HepG2 (cell line): Measurements from ENCODE around the gene TOR1B. TPM values are rescaled to one million over a fixed set of nuclear protein-coding genes. Genes with fewer than 3 reads are reported as not detected.

Experiments
- CBX5 ChIP-seq: sonication (generic); formaldehyde crosslinking; IDR thresholded peaks from 2 replicates; pipeline ENCODE4 v1.4.0; 2020; ENCODE audit warnings: missing genetic modification reagents, borderline replicate concordance
- CEBPG ChIP-seq: IDR thresholded peaks from 2 replicates; pipeline ENCODE4 v1.6.1; 2016
- FOXK1 ChIP-seq: sonication (generic); formaldehyde crosslinking; IDR thresholded peaks from 2 replicates; pipeline ENCODE4 v1.4.0; 2020; ENCODE audit warnings: low read depth, missing genetic modification reagents, borderline replicate concordance
- HOXA3 ChIP-seq: sonication (generic); formaldehyde crosslinking; IDR thresholded peaks from 2 replicates; pipeline ENCODE4 v1.5.0; 2020; ENCODE audit warnings: missing genetic modification reagents
- KAT8 ChIP-seq: IDR thresholded peaks from 2 replicates; pipeline ENCODE4 v1.6.1; 2016; ENCODE audit warnings: missing genetic modification reagents, missing compliant biosample characterization
- KDM3A ChIP-seq: IDR thresholded peaks from 2 replicates; pipeline ENCODE4 v1.6.1; 2018; ENCODE audit warnings: low read depth, missing compliant biosample characterization
- MAF1 ChIP-seq: sonication (generic); formaldehyde crosslinking; IDR thresholded peaks from 2 replicates; pipeline ENCODE4 v1.5.0; 2020; ENCODE audit warnings: missing genetic modification reagents, borderline replicate concordance
- MED1 ChIP-seq: sonication (generic); formaldehyde crosslinking; IDR thresholded peaks from 2 replicates; pipeline ENCODE4 v1.4.0; 2020; ENCODE audit warnings: missing genetic modification reagents
- NFYC ChIP-seq: IDR thresholded peaks from 2 replicates; pipeline ENCODE4 v1.6.1; 2016; ENCODE audit warnings: missing genetic modification reagents, missing compliant biosample characterization
- RARA ChIP-seq: IDR thresholded peaks from 2 replicates; pipeline ENCODE4 v1.6.1; 2016; ENCODE audit warnings: missing genetic modification reagents, missing compliant biosample characterization
- SAFB2 ChIP-seq: sonication (generic); formaldehyde crosslinking; IDR thresholded peaks from 2 replicates; pipeline ENCODE4 v1.5.1; 2020; ENCODE audit warnings: missing genetic modification reagents, low read depth, mild to moderate bottlenecking, borderline replicate concordance
- XRCC5 ChIP-seq: fragments of 200-400 bp; formaldehyde crosslinking; optimal IDR thresholded peaks from 2 replicates; pipeline ENCODE3; 2017; ENCODE audit warnings: mild to moderate bottlenecking, low read length
- ZNF138 ChIP-seq: sonication (generic); formaldehyde crosslinking; IDR thresholded peaks from 2 replicates; pipeline ENCODE4 v1.5.0; 2020; ENCODE audit warnings: mild to moderate bottlenecking, low read depth, missing genetic modification reagents
- ZNF333 ChIP-seq: sonication (generic); formaldehyde crosslinking; IDR thresholded peaks from 2 replicates; pipeline ENCODE4 v1.4.0; 2020; ENCODE audit warnings: mild to moderate bottlenecking, missing genetic modification reagents, borderline replicate concordance
- ZNF772 ChIP-seq: sonication (generic); formaldehyde crosslinking; IDR thresholded peaks from 2 replicates; pipeline ENCODE4 v1.5.0; 2020; ENCODE audit warnings: mild to moderate bottlenecking, missing genetic modification reagents
- ZNF816 ChIP-seq: sonication (generic); formaldehyde crosslinking; IDR thresholded peaks from 2 replicates; pipeline ENCODE4 v1.8.0; 2022; ENCODE audit warnings: missing genetic modification reagents, mild to moderate bottlenecking, borderline replicate concordance
- ZNF839 ChIP-seq: sonication (generic); formaldehyde crosslinking; IDR thresholded peaks from 2 replicates; pipeline ENCODE4 v1.4.0; 2020; ENCODE audit warnings: missing genetic modification reagents, mild to moderate bottlenecking, borderline replicate concordance
- polyA plus RNA-seq, 8 experiments: library from polyadenylated mRNA; depleted of rRNA in 3 of 8; stranded (reverse) in 7 of 8; unstranded in 1 of 8; fragments of >200 nt; fragmentation: Illumina TruSeq in 4 of 8; extraction: Trizol in 4 of 8; gene quantifications; 2 replicates each; pipeline versions ENCODE4 v1.2.1 to v1.2.3, GENCODE V29; 2011 to 2016; ENCODE audit warnings: low read depth in 4 of 8, missing spikeins in 1 of 8, mixed read lengths in 1 of 8; ENCODE audit not compliant: insufficient read depth in 1 of 8
- total RNA-seq, 5 experiments: library from RNA; depleted of rRNA; stranded (reverse); fragments of >200 nt; fragmentation: Illumina TruSeq; extraction: Trizol; gene quantifications; 2 replicates each; pipeline ENCODE4 v1.2.3, GENCODE V29; 2016; ENCODE audit warnings: low read depth in 1 of 5
- TF ChIP-seq, protein P1 (sequence below): sonication (generic); formaldehyde crosslinking; IDR thresholded peaks from 2 replicates; pipeline ENCODE4 v1.8.1; 2022; ENCODE audit warnings: mild to moderate bottlenecking, missing genetic modification reagents
- TF ChIP-seq, protein P2 (sequence below): sonication (generic); formaldehyde crosslinking; IDR thresholded peaks from 2 replicates; pipeline ENCODE4 v1.9.0; 2021; ENCODE audit warnings: missing genetic modification reagents, borderline replicate concordance
- TF ChIP-seq, protein P3 (sequence below): fragments of 450-650 bp; IDR thresholded peaks from 2 replicates; pipeline ENCODE4 v1.6.1; 2016
- TF ChIP-seq, protein P4 (sequence below): sonication (generic); formaldehyde crosslinking; IDR thresholded peaks from 2 replicates; pipeline ENCODE4 v1.9.0; 2021; ENCODE audit warnings: missing genetic modification reagents, borderline replicate concordance
- TF ChIP-seq, protein P5 (sequence below), 2 experiments: fragments of 450-650 bp in 1 of 2; sonication (generic) in 1 of 2; formaldehyde crosslinking; IDR thresholded peaks; 2 replicates each; pipeline versions ENCODE4 v1.5.0 to v1.8.0; 2020 to 2022; ENCODE audit warnings: mild to moderate bottlenecking in 1 of 2, missing genetic modification reagents in 1 of 2

TOR1B gene
- total and polyA plus RNA-seq, 2 of the 13 experiments (the other 11 are each of a cell fraction or from before 2014, with no cell fraction given) = 18.1 to 21.3 TPM

DNA sequence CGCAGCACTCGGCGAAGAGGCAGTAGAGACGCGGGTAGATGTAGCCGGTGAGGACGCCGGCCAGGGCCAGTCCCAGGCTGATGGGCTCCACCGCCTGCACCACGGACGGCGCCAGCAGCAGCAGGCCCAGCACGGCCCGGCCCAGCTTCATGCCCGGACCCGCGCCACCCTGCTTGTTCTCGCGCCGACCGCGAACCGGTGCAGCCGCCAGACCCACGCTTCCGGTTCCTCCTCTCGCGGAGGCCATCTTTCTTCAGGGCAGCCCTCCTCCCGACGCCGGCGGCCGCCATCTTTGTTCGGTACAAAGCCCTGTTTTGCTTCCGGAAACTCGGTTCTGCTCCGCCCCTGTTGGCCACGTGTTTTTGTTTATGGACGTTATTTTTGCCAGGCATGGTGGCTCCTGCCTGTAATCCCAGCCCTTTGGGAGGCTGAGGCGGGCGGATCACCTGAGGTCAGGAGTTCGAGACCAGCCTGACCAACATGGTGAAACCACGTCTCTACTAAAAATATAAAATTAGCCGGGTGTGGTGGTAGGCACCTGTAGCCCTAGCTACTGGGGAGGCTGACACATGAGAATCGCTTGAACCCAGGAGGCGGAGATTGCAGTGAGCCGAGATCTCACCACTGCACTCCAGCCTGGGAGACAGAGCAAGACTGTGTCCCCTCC lies 21.1 kb downstream of the TOR1B start, which contains the start of gene TOR1A (continued):
- TF ChIP-seq HOXA3 (CRISPR knock-in tag) (peak; percentile 100), CEBPG (CRISPR knock-in tag) (peak; percentile 50), KAT8 (peak; percentile 98), FOXK1 (CRISPR knock-in tag) (peak; percentile 100), ZNF138 (CRISPR knock-in tag) (peak; percentile 79; the same call in 1 of the 2 replicates), MAF1 (CRISPR knock-in tag) (peak; percentile 87; the same call in 1 of the 2 replicates), MED1 (peak; percentile 82), SAFB2 (CRISPR knock-in tag) (peak; percentile 69; the same call in 1 of the 2 replicates), ZNF333 (CRISPR knock-in tag) (peak; percentile 85; the same call in 1 of the 2 replicates), CBX5 (CRISPR knock-in tag) (peak; percentile 69; the same call in 1 of the 2 replicates), ZNF816 (CRISPR knock-in tag) (no peak), RARA (peak; percentile 44), XRCC5 (peak; percentile 41), ZNF839 (peak; percentile 47; the same call in 1 of the 2 replicates), NFYC (peak; percentile 42; the same call in 1 of the 2 replicates), KDM3A (CRISPR knock-in tag) (peak; percentile 94; the same call in 1 of the 2 replicates), ZNF772 (peak; percentile 72)
- TF ChIP-seq, protein P1, sequence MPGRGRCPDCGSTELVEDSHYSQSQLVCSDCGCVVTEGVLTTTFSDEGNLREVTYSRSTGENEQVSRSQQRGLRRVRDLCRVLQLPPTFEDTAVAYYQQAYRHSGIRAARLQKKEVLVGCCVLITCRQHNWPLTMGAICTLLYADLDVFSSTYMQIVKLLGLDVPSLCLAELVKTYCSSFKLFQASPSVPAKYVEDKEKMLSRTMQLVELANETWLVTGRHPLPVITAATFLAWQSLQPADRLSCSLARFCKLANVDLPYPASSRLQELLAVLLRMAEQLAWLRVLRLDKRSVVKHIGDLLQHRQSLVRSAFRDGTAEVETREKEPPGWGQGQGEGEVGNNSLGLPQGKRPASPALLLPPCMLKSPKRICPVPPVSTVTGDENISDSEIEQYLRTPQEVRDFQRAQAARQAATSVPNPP (CRISPR knock-in tag) = peak; percentile 78; the same call in 1 of the 2 replicates
- TF ChIP-seq, protein P2, sequence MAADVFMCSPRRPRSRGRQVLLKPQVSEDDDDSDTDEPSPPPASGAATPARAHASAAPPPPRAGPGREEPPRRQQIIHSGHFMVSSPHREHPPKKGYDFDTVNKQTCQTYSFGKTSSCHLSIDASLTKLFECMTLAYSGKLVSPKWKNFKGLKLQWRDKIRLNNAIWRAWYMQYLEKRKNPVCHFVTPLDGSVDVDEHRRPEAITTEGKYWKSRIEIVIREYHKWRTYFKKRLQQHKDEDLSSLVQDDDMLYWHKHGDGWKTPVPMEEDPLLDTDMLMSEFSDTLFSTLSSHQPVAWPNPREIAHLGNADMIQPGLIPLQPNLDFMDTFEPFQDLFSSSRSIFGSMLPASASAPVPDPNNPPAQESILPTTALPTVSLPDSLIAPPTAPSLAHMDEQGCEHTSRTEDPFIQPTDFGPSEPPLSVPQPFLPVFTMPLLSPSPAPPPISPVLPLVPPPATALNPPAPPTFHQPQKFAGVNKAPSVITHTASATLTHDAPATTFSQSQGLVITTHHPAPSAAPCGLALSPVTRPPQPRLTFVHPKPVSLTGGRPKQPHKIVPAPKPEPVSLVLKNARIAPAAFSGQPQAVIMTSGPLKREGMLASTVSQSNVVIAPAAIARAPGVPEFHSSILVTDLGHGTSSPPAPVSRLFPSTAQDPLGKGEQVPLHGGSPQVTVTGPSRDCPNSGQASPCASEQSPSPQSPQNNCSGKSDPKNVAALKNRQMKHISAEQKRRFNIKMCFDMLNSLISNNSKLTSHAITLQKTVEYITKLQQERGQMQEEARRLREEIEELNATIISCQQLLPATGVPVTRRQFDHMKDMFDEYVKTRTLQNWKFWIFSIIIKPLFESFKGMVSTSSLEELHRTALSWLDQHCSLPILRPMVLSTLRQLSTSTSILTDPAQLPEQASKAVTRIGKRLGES = no peak
- TF ChIP-seq, protein P3, sequence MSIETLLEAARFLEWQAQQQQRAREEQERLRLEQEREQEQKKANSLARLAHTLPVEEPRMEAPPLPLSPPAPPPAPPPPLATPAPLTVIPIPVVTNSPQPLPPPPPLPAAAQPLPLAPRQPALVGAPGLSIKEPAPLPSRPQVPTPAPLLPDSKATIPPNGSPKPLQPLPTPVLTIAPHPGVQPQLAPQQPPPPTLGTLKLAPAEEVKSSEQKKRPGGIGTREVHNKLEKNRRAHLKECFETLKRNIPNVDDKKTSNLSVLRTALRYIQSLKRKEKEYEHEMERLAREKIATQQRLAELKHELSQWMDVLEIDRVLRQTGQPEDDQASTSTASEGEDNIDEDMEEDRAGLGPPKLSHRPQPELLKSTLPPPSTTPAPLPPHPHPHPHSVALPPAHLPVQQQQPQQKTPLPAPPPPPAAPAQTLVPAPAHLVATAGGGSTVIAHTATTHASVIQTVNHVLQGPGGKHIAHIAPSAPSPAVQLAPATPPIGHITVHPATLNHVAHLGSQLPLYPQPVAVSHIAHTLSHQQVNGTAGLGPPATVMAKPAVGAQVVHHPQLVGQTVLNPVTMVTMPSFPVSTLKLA = peak; percentile 99
- TF ChIP-seq, protein P4, sequence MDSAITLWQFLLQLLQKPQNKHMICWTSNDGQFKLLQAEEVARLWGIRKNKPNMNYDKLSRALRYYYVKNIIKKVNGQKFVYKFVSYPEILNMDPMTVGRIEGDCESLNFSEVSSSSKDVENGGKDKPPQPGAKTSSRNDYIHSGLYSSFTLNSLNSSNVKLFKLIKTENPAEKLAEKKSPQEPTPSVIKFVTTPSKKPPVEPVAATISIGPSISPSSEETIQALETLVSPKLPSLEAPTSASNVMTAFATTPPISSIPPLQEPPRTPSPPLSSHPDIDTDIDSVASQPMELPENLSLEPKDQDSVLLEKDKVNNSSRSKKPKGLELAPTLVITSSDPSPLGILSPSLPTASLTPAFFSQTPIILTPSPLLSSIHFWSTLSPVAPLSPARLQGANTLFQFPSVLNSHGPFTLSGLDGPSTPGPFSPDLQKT = peak; percentile 65; the same call in 1 of the 2 replicates
- TF ChIP-seq, protein P5, sequence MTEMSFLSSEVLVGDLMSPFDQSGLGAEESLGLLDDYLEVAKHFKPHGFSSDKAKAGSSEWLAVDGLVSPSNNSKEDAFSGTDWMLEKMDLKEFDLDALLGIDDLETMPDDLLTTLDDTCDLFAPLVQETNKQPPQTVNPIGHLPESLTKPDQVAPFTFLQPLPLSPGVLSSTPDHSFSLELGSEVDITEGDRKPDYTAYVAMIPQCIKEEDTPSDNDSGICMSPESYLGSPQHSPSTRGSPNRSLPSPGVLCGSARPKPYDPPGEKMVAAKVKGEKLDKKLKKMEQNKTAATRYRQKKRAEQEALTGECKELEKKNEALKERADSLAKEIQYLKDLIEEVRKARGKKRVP (CRISPR knock-in tag; IDR thresholded peaks at IDR 0.05) = no peak
